Measurements from ENCODE around the gene CFAP65. TPM values are rescaled to one million over a fixed set of nuclear protein-coding genes. Genes with fewer than 3 reads are reported as not detected.

CFAP65 gene
- total RNA-seq, 6 donors from 2014 or later: 0.26 to 18.7 (median 10.7) TPM

DNA sequence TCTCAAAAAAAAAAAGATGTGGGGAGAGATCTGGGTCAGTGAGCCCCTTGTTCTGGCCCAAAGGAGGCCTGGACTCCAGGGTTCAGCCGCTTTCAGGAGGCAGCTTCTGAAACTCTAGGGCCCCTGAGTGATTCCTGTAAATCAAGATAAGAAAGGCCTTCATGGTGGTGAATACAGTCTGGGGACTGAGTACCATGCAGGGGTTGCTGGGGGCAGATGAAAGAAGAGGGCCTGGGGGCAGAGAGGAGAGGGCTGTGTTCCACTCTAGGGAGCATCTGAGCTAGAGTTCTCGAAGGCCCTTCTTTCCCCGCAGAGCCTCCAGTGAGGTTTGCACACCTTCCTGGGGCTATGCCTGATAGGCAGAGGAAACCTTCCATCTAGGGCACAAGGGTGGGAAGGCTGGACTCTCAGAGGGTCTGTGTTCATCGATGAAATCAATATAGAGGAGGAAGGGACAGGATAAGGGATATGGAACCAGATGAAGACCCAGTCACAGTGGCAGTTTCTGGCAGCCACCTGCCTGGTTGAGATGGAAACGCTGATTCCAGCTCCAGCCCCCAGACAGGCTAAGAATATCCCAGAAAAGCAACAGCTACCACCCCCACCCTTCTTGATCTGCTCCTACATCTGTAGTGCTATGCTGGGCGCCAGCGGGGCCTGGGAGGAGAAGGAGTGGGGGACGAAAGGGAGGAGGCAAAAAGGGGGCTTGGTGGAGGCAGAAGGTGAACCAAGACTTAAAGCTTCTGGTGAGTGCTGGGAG lies 86.6 kb downstream of the CFAP65 start:
- DNase-seq (no peak), ATAC-seq (ENCODE audit: low FRiP score in 2 of 2) (no peak)
- 74 to 75% methylated on average over 8 of the region's 8 CpGs for WGBS, 2 donors
- no peaks in the 10 kb centered on the region for H3K36me3 ChIP-seq
- H3K27me3 ChIP-seq: peaks cover 0 to 13% (median 7%) of the 10 kb centered on the region in 4 donors
- peaks cover 5 to 8% (median 7%) of the 10 kb centered on the region in 4 donors for H3K4me1 ChIP-seq
- H3K9me3 ChIP-seq: no peaks in the 10 kb centered on the region
- no peak overlapping the region for H3K27ac ChIP-seq
- TF ChIP-seq, protein P1, sequence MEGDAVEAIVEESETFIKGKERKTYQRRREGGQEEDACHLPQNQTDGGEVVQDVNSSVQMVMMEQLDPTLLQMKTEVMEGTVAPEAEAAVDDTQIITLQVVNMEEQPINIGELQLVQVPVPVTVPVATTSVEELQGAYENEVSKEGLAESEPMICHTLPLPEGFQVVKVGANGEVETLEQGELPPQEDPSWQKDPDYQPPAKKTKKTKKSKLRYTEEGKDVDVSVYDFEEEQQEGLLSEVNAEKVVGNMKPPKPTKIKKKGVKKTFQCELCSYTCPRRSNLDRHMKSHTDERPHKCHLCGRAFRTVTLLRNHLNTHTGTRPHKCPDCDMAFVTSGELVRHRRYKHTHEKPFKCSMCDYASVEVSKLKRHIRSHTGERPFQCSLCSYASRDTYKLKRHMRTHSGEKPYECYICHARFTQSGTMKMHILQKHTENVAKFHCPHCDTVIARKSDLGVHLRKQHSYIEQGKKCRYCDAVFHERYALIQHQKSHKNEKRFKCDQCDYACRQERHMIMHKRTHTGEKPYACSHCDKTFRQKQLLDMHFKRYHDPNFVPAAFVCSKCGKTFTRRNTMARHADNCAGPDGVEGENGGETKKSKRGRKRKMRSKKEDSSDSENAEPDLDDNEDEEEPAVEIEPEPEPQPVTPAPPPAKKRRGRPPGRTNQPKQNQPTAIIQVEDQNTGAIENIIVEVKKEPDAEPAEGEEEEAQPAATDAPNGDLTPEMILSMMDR (IDR thresholded peaks at IDR 0.05): no peak
- no peak for TF ChIP-seq EP300 (IDR thresholded peaks at IDR 0.05)
- TF ChIP-seq POLR2A (IDR thresholded peaks at IDR 0.05): no peak
- TF ChIP-seq POLR2AphosphoS5 (IDR thresholded peaks at IDR 0.05): no peak
- no peak overlapping the region for H3K4me3 ChIP-seq

DNA sequence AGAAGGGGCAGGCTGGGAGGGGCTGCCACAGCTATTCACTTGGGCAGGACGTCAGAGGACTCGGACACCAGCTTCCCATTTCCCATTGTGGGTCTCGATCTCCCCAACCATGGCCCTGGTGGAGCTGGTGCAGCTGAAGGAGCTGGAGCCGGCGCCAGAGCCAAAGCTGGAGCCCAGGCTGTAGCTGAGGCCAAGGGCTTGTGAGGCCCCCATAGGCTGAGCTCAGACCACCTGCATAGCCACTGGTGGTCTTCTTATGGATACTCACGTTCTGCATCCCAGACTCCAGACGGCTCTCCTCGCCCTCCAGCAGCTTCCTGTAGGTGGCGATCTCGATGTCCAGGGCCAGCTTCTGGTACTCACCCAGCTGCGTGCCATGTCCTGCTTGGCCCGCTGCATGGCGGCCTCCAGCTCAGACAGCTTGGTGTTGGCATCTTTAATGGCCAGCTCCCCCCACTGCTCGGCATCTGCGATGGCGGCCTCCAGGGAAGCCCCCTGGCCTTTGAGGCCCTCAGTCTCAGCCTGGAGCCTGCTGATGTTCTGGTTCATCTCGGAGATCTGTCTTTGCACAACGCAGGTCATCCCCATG lies 87.9 kb downstream of the CFAP65 start:
- DNase-seq: peak in 1 of 2 donors; percentile 52
- WGBS, 2 donors: 75 to 77% methylated on average over 10 to 18 of the region's 18 CpGs
- H3K9me3 ChIP-seq: no peaks in the 10 kb centered on the region
- peaks cover 0 to under 1% (median 0%) of the 10 kb centered on the region in 4 donors for H3K27me3 ChIP-seq
- H3K4me3 ChIP-seq: no peak overlapping the region
- no peaks in the 10 kb centered on the region for H3K36me3 ChIP-seq
- no peaks in the 10 kb centered on the region for H3K4me1 ChIP-seq
- TF ChIP-seq EP300 (IDR thresholded peaks at IDR 0.05) (no peak), POLR2AphosphoS5 (IDR thresholded peaks at IDR 0.05) (no peak), POLR2A (IDR thresholded peaks at IDR 0.05) (no peak)
- TF ChIP-seq, protein P1 (IDR thresholded peaks at IDR 0.05): no peak
- ATAC-seq (ENCODE audit: low FRiP score in 2 of 2): no peak
- no peak overlapping the region for H3K27ac ChIP-seq

Small RNA genes within 50 kb of the gene (small RNA-seq; reads per million reads assigned to genes)
- gene MIR3131: 0 to 0.43 (median 0.03) reads per million in 4 donors
- 2,346 to 12,534 (median 7,330) reads per million in 4 donors for gene MIR375

Other genes with a start within 250 kb of the CFAP65 start
- not detected for gene PRKAG3, start 209.7 kb downstream of the CFAP65 start, total RNA-seq
- 1 to 10 TPM in 1 of 6 donors, under 1 TPM in 2, not detected in 3; 0.31 to 4.2 (median 0.44) TPM for gene WNT6, start 181.7 kb downstream of the CFAP65 start, total RNA-seq
- 1 to 10 TPM in 1 of 6 donors, under 1 TPM in 3, not detected in 2; 0.15 to 1.0 (median 0.55) TPM for gene WNT10A, start 160.7 kb downstream of the CFAP65 start, total RNA-seq
- gene CDK5R2, start 81.8 kb downstream of the CFAP65 start, total RNA-seq: not detected
- not detected for gene FEV, start 56.3 kb downstream of the CFAP65 start, total RNA-seq
- gene CRYBA2, start 48.1 kb downstream of the CFAP65 start, total RNA-seq: not detected
- gene IHH, start 19.4 kb upstream of the CFAP65 start, total RNA-seq: 1 to 10 TPM in 3 of 6 donors, under 1 TPM in 1, not detected in 2; 0.80 to 4.4 (median 1.5) TPM
- 10 to 100 TPM in 5 of 6 donors, 1 to 10 TPM in 1; 7.9 to 26.2 (median 14.3) TPM for gene NHEJ1, start 119.3 kb upstream of the CFAP65 start, total RNA-seq
- gene SLC23A3, start 128.5 kb upstream of the CFAP65 start, total RNA-seq: 1 to 10 TPM in 4 of 6 donors, under 1 TPM in 2; 0.33 to 6.3 (median 2.6) TPM
- gene CNPPD1, start 135.4 kb upstream of the CFAP65 start, total RNA-seq: 10 to 100 TPM; 42.7 to 86.8 (median 49.4) TPM
- 100 to 1,000 TPM in 1 of 6 donors, 10 to 100 TPM in 5; 46.1 to 100 (median 60.5) TPM for gene RETREG2, start 136.8 kb upstream of the CFAP65 start, total RNA-seq
- gene ZFAND2B, start 165.3 kb upstream of the CFAP65 start, total RNA-seq: 10 to 100 TPM; 38.7 to 59.7 (median 43.3) TPM
- gene ABCB6, start 177.4 kb upstream of the CFAP65 start, total RNA-seq: 10 to 100 TPM; 11.0 to 35.6 (median 21.9) TPM
- gene ATG9A, start 188.1 kb upstream of the CFAP65 start, total RNA-seq: 10 to 100 TPM; 40.9 to 57.7 (median 49.8) TPM
- gene ANKZF1, start 188.3 kb upstream of the CFAP65 start, total RNA-seq: 100 to 1,000 TPM in 2 of 6 donors, 10 to 100 TPM in 4; 26.0 to 339 (median 67.2) TPM
- 10 to 100 TPM in 3 of 6 donors, 1 to 10 TPM in 3; 4.1 to 19.5 (median 11.9) TPM for gene GLB1L, start 203.9 kb upstream of the CFAP65 start, total RNA-seq
- 10 to 100 TPM; 12.6 to 28.3 (median 15.7) TPM for gene STK16, start 204.0 kb upstream of the CFAP65 start, total RNA-seq
- 1 to 10 TPM in 5 of 6 donors, under 1 TPM in 1; 0.26 to 8.9 (median 3.1) TPM for gene TUBA4B, start 211.7 kb upstream of the CFAP65 start, total RNA-seq
- gene TUBA4A, start 212.4 kb upstream of the CFAP65 start, total RNA-seq: 10 to 100 TPM; 17.8 to 52.1 (median 40.3) TPM
- 10 to 100 TPM; 58.6 to 86.1 (median 75.5) TPM for gene DNAJB2, start 237.8 kb upstream of the CFAP65 start, total RNA-seq

Measured in upper lobe of left lung (tissue), 6 donors.